ENCODE results near the gene ZNF618.

The ZNF618 gene

GRCh38 chr9:113958556-113958955 is 82.4 kb downstream of the ZNF618 start:
- DNase-seq = no peak

DNA sequence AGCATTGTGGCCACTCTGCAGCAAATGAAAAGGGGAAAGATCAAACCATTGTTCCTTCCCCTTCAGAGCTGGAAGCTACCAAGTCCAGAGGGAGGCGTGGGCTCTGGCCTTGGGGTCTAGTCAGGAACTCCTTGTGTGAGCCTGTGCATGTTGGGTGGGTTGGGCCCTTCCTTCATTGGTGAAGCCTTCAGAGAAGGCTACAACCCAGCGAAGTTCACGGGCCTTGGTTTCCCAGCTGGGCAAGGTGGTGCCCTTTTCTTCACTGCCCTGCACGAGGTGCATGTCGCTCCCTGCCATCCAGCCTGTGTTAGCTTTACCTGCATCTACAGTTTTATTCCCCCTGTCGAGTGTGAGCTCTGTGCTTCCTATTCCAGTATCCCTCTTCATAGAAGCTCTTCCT is 84.7 kb downstream of the ZNF618 start:
- no peak for DNase-seq

- DNase-seq = no peak
Measured at GRCh38 chr9:113962396-113962795, 86.3 kb downstream of the ZNF618 start.

DNA sequence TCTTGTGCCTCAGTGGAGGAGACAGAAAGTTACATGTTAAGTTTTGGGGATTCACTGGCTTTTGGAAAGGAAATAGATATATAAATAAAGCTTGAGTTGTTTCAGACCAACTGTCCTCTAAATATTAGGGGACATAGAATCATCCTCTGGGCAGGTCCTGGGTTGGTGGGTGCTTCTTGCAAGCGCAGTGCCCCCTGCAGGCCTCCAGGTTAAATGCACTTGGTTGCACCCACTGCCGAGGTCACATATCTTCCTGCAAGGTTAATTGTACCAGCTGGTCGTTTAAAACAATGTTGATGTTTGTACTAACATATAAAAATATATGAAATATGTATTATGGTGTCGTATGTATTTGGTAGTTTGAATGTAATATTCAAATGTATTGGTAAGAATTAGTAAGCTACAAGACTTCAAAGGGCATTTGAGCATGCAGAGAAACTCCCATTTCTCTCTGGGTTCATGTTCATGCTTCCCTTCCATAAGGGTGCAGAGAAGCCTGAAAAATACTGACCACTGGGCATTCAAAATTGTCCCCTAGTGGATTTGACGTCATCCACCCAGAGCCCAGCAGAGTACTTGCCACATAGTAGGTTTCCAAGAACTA is 87.0 kb downstream of the ZNF618 start:
- no peak for DNase-seq

DNA sequence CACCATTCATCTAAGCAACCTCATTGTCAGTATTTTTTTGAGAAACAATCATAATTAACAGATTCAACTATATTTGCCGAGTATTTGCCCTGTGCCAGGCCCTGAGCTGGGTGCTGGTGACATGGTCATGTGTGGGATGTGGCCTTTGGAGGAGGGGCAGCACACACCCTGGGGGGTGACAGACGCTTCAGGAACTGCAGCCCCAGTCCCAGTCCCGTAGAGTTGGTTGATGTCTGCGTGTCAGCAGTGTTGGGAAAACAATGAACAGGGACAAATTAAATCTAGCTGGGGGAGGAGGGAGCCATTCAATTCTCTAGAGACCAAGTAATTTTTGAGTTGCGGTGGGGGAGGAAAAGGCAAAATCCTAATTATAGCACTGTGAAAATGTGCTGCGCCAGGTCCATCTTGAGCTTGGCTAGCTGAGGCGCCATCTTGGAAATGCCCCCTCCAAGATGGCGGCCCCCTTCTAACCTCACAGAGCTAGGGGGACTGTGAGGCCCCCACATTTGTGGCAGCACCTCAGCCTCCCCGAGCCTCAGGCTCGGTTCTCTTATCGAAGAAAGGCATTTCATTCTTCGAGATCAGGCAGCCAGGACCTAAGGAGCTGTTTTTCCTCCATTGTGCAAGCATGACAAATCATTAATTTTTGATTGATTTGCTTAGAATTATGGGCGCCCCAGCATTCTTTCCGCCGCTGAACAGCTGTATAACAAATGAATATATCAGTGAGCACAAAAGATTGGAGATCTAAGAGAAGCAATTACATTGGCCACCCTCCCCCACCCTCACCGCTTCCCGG is 87.8 kb downstream of the ZNF618 start:
- DNase-seq = no peak

DNA sequence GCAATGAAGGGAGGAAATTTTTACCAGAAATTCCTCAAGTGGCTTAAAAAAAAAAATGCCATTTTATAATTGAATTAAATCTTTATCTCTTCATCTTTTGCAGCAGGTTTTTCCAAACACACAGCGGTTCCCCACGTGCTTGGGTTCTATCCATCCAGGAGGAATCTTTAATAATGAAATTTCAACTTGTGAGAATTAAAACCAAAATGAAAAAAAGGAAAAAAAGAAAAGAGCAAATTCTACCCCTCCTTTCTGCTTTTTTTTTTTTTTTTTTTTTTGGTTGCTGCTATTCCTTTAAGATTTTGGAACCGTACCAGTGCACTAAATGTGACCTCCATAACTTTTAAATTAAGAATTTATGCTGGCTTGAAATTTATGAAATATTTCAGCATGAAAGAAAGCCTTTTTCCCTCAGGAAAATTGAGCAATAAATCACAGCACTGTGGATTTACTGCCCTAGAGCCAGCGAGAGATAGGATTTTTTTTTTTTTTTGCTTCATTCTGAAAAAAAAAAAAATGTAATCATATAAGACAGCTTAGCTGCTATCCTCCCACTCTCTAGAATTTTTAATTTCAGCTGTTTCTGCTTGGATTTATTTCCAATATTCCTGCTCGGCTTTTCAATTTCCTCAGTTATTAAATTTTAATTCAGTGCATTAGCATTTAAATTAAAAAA is 88.5 kb downstream of the ZNF618 start:
- DNase-seq = no peak

DNA sequence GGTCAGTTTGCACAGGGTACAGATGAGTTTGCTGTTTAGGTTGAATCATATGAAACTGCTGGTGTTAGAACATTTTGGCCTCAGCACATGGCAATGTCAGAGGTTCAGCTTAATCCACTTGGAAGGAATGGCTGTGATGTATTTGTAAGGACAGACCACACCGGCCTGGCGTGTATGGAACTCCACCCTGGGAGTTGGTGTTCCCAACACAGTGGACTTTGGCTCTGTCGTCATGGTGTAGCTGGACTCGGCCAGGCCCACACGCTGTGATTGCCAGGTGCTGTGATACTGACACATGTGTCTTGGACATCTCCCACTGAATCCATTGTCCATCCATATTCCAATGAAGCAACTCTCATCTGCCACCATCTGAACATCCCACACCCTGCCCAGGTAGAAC is 90.3 kb downstream of the ZNF618 start:
- no peak for DNase-seq

GRCh38 chr9:113967380-113967779 is 91.3 kb downstream of the ZNF618 start:
- no peak for DNase-seq

- no peak for DNase-seq
Measured at GRCh38 chr9:113969343-113969742, 93.2 kb downstream of the ZNF618 start.

DNA sequence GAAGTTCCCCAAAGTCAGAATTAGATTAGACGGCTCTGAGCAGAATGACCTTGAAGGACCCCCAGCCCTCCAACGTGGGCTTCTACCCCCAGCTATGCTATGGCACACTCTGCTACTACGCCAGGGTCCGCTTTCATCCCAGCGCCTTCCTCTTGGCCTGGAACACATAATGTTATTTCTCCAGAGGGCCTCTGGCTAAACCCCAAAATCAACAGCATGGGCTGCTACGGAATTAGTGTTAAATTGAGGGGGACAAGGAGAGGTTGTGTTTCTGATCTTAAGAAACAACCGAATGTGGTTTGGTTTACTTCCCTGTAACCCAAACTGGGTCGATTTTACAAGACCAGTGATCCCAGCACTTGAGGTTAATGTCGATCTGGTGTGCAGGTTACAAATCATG is 97.1 kb downstream of the ZNF618 start:
- DNase-seq = no peak

- no peak for DNase-seq
Measured at GRCh38 chr9:113973963-113974413, 97.9 kb downstream of the ZNF618 start.

DNA sequence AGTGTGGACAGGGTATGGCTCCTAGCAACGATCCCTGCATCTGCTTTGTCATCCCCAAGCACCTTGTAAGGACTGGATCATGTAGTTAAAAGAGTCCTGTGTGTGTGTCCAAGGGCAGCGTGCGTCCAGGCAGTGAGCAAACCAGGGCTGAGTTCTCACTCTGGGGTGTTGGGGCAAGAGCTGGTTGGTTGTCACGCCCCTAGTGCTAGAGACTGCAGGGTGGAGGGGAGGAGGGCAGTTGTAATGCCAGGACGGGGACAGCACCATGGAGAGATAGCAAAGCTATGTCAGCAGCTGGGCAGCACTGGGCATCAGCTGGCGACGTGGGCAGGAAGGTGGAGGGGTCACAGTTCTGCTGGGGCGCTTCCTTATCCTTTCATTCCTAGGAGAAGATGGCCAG is 100.8 kb downstream of the ZNF618 start:
- no peak for DNase-seq

DNA sequence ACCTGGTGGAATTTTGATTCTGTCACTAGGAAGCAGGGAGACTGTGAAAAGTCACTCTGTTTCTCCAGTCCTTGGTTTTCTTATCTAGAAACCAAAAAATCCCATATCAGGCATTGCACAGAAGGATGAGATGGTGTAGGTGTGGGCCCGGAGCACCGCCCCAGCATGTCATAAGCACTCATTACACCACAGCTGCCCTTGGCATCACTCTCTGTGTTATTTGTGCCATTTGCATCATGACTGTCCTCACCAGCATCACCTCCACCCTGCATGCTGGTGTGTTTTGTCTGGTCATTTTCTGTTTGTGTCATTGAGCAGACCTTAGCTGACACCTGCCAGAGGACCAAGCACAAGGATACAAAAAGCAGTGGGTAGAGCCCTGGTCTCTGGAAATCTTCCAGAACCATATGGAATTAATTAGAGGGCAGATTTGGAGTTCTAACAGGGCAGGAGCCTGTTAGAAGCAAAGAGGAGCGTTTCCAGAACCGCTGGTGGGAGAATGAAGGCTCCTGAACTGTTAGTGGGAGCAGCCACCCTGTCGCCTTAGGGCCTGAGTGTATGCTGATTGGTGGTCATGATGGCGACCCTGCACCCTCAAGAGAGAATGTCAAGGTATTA is 102.7 kb downstream of the ZNF618 start:
- DNase-seq = no peak

DNA sequence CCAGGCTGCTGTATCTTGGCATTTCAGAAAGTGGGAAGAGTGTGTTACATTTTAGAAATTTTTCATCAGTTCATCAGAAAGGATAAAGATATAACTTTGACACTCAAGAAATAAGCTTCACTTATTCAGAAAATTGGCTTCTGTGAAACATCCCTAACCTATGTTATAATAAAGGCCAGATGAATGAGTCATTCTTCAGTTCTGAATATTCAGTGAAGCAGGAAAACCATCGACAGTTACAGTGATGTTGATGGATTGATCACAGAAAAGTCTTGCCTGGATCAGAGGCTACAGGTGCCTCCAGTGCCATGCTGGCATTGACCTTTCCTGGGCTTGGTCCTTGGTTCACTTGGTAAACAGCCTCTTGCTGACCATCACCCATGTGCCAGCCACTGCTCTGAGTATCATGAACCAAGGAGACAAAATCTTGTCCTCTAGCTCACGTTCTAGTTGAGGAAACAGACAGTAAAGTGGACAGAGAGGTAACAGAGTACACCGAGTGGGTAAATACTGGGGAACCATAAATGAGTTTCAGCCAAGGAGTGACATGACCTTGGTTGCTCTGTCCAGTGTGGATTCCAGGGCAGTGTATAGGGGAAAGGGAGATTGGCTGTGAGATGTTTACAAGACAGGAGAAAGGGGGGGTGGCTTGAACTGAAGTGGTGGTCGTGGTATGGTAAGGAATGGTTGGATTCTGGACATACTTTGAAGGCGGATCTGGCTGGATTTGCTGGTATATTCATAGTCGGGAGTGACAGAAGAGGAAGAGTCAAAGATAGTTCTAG is 103.4 kb downstream of the ZNF618 start:
- DNase-seq = no peak

DNA sequence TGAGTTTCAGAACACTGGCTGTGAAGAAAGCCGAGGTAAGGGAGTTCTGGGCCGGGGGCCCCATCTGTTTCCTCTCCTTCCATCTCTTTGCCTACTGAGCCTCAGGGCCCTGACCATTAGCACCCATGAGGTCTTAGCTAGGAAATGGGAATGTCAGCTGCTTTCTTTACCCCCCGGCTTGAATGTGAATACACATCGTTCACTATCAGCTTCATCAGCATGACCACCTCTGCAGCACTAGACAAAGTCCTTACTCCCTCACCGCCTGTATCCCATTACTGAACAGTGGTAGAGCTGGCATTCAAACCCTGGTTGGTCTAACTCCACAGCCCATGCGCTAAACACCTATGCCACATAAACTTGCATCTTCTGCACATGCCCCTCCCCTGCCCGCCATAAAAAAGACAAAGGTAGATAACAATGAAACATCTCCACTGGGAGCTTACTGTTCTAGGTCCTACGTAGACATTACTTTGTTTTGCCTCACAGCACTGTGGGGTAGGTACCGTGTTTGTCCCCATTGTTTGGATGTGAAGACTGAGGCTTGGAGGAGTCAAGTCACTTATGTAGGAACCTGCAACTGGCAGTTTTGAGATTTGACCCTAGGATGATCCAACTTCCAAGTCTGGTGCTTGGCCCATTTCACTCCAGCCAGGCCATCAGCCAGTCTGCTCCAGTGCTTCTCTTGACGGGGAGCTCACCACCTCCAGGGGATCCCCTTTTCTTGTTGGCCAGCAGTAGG is 108.7 kb downstream of the ZNF618 start:
- DNase-seq = no peak

GRCh38 chr9:113985968-113986585 is 110.0 kb downstream of the ZNF618 start:
- no peak for DNase-seq

DNA sequence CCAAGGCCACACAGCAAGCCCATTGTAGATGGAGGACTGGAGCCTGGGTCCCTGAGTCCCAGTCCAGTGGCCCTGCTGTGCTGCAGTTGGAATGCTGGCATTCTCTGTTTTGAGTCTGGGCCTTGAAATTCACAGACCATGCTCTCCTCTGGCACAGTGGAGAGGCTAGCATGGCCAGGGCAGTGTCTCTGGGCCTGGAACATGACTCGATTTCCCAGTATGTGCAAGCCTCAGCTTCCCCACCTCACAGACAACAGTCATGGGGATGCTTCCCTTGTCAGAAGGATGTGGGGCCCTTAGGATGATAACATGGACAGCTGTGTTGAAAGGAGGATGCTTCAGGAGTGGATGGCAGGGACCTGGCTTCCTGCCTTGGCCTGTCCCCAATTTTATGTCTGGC is 110.8 kb downstream of the ZNF618 start:
- no peak for DNase-seq

DNA sequence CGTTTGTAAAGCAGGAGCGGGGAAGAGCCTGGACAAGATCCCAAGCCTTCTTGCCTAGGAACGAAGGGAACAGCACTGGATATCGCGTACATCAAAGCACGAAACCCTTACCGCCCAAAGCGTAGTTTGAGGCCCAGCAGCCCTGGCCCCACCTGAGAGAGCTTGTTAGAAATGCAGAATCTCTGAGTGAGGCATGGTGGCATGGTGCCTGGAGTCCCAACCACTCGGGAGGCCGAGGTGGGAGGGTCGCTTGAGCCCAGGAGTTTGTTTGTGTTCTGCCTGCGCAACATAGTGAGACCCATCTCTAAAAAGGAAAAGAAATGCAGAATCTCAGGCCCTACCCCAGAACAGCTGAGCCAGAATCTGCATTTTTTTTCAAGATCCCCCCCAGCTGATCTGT is 111.4 kb downstream of the ZNF618 start:
- no peak for DNase-seq

- DNase-seq = no peak
Measured at GRCh38 chr9:113988385-113989016, 112.4 kb downstream of the ZNF618 start.

- no peak for DNase-seq
Measured at GRCh38 chr9:113989017-113989713, 113.1 kb downstream of the ZNF618 start.
